C4-2B (cell line): ENCODE measurements around the gene KREMEN2.

Source experiments
- ZFX ChIP-seq: fragments of 450-650 bp; IDR thresholded peaks from 2 replicates; pipeline ENCODE4 v1.6.1; 2017
- TF ChIP-seq, protein P1 (sequence below): fragments of 450-650 bp; conservative IDR thresholded peaks from 2 replicates; pipeline ENCODE4 v1.5.1; 2017; ENCODE audit warnings: mild to moderate bottlenecking

DNA sequence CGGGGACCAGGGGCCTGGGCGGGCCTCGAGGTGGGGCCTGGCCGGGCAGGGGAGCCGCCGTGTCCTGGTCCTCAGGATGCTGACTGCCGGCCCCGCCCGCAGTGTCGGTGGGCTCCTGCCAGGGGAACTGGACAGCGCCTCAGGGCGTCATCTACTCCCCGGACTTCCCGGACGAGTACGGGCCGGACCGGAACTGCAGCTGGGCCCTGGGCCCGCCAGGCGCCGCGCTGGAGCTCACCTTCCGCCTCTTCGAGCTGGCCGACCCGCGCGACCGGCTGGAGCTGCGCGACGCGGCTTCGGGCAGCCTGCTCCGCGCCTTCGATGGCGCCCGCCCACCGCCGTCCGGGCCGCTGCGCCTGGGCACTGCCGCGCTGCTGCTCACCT lies 2.7 kb downstream of the KREMEN2 start:
- TF ChIP-seq, protein P1, sequence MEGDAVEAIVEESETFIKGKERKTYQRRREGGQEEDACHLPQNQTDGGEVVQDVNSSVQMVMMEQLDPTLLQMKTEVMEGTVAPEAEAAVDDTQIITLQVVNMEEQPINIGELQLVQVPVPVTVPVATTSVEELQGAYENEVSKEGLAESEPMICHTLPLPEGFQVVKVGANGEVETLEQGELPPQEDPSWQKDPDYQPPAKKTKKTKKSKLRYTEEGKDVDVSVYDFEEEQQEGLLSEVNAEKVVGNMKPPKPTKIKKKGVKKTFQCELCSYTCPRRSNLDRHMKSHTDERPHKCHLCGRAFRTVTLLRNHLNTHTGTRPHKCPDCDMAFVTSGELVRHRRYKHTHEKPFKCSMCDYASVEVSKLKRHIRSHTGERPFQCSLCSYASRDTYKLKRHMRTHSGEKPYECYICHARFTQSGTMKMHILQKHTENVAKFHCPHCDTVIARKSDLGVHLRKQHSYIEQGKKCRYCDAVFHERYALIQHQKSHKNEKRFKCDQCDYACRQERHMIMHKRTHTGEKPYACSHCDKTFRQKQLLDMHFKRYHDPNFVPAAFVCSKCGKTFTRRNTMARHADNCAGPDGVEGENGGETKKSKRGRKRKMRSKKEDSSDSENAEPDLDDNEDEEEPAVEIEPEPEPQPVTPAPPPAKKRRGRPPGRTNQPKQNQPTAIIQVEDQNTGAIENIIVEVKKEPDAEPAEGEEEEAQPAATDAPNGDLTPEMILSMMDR = peak; percentile 56
- peak; percentile 29; the same call in 1 of the 2 replicates for TF ChIP-seq ZFX
